ENCODE measurements around the gene FAM13B.
A peak's percentile ranks its signal among the peaks of the same experiment; 100 is the strongest.

- TF ChIP-seq, protein P1, sequence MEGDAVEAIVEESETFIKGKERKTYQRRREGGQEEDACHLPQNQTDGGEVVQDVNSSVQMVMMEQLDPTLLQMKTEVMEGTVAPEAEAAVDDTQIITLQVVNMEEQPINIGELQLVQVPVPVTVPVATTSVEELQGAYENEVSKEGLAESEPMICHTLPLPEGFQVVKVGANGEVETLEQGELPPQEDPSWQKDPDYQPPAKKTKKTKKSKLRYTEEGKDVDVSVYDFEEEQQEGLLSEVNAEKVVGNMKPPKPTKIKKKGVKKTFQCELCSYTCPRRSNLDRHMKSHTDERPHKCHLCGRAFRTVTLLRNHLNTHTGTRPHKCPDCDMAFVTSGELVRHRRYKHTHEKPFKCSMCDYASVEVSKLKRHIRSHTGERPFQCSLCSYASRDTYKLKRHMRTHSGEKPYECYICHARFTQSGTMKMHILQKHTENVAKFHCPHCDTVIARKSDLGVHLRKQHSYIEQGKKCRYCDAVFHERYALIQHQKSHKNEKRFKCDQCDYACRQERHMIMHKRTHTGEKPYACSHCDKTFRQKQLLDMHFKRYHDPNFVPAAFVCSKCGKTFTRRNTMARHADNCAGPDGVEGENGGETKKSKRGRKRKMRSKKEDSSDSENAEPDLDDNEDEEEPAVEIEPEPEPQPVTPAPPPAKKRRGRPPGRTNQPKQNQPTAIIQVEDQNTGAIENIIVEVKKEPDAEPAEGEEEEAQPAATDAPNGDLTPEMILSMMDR (IDR thresholded peaks at IDR 0.05; ENCODE audit: control extremely low read depth in 1 of 3, insufficient read depth in 1 of 3, low read depth in 1 of 3, low read length in 3 of 3), result peak in 1 of 3 experiments; percentile 2; a peak in 1 of 4 replicates
- TF ChIP-seq EZH2 (IDR thresholded peaks at IDR 0.05; ENCODE audit: low read depth, low read length, severe bottlenecking), result no peak
- TF ChIP-seq POLR2A (IDR thresholded peaks at IDR 0.05; ENCODE audit: control extremely low read depth in 1 of 2, low read depth in 2 of 2, low read length in 2 of 2), result no peak
- no peak for TF ChIP-seq POU5F1 (IDR thresholded peaks at IDR 0.05; ENCODE audit: low read depth, low read length)
- TF ChIP-seq, protein P2, sequence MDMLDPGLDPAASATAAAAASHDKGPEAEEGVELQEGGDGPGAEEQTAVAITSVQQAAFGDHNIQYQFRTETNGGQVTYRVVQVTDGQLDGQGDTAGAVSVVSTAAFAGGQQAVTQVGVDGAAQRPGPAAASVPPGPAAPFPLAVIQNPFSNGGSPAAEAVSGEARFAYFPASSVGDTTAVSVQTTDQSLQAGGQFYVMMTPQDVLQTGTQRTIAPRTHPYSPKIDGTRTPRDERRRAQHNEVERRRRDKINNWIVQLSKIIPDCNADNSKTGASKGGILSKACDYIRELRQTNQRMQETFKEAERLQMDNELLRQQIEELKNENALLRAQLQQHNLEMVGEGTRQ (IDR thresholded peaks at IDR 0.05; ENCODE audit: low read length), result no peak
Observed at GRCh38 chr5:137923856-137924255, 109.0 kb downstream of the FAM13B start.

Data from H1 (cell line).